Esophagus muscularis mucosa (tissue), 3 donors: Measurements from ENCODE around the gene CBX2.

ENCODE experiments used
- CTCF ChIP-seq, 3 experiments: fragments of 200-600 bp in 2 of 3; fragments of 450-650 bp in 1 of 3; sonication (generic) in 2 of 3; IDR thresholded peaks; one replicate each; pipeline ENCODE4 v1.5.1; 2017 to 2019; ENCODE audit warnings: antibody characterized with exemption in 3 of 3, mild to moderate bottlenecking in 2 of 3, moderate library complexity in 1 of 3
- EP300 ChIP-seq: sonication (generic); formaldehyde crosslinking; IDR thresholded peaks from one replicate; pipeline ENCODE4 v1.6.1; 2017; ENCODE audit warnings: antibody characterized with exemption

GRCh38 chr17:79757140-79757745 lies 20.7 kb upstream of the CBX2 start:
- TF ChIP-seq EP300 (no peak), CTCF (IDR thresholded peaks at IDR 0.05) (no peak)
